ENCODE results near the gene NPPA.
A peak's percentile ranks its signal among the peaks of the same experiment; 100 is the strongest.

Gene NPPA

GRCh38 chr1:11841245-11842153 lies 6.1 kb downstream of the NPPA start:
- no peak for DNase-seq

DNA sequence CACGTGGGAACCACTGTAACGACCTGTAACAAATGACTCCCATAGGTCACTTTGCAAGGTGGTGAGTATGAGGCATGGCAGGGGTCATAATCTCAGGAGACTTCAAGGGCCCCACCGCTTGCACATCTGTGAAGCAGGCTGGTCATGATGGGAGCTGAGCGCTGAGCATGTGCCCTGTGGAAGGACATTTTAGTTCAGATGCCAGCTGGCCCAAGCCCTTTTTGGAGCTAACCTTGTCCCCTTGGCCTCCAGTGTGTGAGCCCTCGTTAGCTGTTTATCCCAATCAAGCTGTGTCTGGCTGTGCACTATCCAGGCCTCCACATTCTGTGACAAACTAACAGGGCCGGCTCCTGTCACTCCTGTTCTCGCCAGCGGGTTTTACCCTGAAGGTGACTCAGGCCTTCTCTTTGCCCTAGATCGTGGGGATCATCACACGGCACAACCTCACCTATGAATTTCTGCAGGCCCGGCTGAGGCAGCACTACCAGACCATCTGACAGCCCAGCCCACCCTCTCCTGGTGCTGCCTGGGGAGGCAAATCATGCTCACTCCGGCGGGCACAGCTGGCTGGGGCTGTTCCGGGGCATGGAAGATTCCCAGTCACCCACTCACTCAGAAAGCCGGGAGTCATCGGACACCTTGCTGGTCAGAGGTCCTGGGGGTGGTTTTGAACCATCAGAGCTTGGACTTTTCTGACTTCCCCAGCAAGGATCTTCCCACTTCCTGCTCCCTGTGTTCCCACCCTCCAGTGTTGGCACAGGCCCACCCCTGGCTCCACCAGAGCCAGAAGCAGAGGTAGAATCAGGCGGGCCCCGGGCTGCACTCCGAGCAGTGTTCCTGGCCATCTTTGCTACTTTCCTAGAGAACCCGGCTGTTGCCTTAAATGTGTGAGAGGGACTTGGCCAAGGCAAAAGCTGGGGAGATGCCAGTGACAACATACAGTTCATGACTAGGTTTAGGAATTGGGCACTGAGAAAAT lies 7.6 kb downstream of the NPPA start:
- DNase-seq, result no peak

DNA sequence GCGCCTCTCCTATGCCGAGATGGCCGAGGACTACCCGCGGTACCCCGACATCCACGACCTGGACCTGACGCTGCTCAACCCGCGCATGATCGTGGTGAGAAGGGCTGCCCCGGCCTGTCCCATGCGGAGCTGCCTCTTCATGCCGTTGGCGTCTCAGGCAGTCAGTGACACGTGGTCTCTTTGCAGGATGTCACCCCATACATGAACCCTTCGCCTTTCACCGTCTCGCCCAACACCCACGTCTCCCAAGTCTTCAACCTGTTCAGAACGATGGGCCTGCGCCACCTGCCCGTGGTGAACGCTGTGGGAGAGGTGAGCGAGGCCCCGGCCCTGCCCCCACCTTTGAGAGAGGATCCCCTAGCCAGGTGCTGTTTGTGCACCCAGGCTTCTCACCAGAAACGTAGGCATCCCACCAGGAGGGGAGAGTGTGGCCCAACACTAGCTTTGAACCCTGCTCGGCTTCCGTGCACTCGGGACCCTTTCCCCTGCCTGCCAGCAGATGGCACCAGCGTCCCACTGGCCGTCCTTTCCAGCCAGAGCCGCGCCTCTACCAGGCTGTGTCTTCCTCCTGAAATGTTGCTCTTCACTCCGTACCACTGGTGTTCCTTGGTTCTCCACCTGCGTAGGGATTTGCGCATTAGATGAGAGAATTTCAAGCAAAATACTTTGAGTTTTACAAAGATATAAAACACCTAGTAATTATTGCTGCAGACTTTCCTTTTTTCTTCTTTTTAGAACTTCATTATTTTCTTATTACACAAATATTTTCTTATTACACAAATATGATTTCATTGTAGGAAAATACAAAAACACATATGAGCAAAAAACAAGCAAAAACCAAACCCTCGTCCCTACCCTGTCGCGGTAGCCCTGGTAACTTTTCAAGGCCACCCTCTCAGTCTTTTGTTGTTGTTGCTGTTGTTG lies 9.0 kb downstream of the NPPA start:
- DNase-seq, result peak; percentile 73

DNA sequence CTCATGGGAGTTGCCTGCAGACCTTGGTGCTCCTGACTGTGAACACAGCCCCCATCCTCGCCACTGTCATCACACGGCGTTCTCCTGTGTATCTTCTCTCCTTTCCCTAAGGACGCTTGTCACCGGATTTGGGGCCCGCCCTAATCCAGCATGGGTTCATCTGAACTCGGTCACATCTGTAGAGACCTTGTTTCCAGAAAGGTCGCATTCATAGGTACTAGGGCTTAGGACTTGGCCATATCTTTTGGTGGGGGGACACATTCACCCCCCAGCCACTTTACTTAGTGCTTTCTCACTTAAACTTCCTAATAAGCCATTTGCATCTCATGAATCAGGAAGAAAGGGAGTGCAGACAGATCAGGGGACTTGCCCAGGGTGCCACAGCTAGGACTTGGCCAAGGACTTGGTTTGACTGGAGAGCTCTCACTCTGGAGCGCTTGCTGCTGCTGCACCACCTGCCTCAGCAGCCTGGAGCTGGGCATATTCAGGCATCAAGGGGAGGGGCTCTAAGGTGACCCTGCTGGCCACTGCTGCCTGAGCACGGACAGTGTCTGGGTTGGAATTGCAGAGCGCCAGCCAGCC lies 9.7 kb downstream of the NPPA start:
- no peak for DNase-seq

GRCh38 chr1:11836955-11837766 lies 10.4 kb downstream of the NPPA start:
- no peak for DNase-seq

DNA sequence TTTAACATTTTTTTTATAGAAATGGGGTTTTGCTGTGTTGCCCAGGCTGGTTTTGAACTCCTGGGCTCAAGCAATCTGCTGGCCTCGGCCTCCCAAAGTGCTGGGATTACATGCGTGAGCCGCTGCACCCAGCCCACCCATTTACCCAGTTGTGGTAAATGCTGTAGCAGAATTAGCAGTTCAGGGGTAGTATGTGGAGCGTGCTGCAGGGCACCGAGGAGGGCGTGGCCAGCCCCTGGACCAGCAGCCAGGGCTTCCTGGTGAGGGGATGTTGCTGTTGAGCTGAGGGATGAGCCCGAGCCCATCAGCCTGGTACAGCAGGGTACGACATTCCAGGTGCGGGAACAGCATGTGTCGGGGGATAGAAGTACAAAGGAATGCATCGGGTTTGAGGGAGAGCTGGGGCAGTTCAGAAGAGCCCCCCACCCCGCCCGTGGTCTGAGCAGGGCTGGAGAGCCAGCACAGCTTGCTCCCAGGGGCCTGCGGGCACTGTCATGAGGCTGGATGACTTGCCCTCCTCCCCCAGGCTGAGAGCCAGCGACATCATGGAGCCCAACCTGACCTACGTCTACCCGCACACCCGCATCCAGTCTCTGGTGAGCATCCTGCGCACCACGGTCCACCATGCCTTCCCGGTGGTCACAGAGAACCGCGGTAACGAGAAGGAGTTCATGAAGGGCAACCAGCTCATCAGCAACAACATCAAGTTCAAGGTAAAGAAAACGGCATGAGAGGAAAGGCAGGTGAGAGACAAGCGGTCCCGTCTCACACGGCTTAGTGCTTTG lies 11.9 kb downstream of the NPPA start:
- DNase-seq, result no peak

DNA sequence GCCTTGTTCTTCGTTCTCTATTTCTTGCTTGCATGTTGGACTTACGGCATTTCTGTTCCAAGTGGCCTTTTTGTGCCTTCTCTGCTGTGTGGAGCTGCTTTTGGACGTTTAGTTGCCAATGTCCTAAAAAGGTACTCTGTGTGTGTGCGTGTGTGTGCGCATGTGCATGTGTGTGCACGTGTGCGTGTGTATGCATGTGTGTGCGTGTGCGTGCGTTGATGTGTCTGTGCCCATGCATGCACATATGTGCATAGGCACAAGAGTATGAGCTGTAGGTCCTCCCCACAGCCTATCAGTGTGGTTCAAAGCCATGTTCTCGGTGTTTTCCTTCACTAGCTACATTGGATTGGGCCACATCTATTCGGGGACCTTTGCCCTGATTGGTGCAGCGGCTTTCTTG lies 13.7 kb downstream of the NPPA start:
- DNase-seq, result no peak

GRCh38 chr1:11833497-11833896 lies 14.1 kb downstream of the NPPA start:
- DNase-seq, result no peak

GRCh38 chr1:11831945-11832725 lies 15.4 kb downstream of the NPPA start:
- no peak for DNase-seq

GRCh38 chr1:11828511-11828910 lies 19.1 kb downstream of the NPPA start:
- DNase-seq, result no peak

- no peak for DNase-seq
Measured at GRCh38 chr1:11826946-11827345, 20.6 kb downstream of the NPPA start.

DNA sequence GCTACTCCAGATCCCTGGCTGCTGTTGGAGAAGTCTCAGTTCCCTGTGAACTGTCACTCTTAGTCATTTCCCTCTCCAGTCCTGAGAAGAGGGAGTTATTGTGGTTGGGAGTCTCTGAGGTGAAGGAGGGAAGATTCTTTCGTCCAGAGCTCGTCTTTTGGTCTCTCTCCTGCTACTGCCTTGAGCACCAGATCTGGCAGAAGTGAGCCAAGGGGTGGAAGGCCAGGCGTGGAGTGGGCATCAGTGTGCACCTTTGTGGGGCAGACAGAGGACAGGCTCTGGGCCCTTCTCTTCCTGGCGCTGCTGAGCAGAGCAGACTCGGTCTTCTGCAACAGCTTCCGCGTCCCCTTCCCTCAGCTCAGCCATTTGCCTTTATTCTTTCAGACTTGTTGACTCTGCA lies 22.5 kb downstream of the NPPA start:
- no peak for DNase-seq

GRCh38 chr1:11823366-11824137 lies 24.0 kb downstream of the NPPA start:
- DNase-seq, result no peak

DNA sequence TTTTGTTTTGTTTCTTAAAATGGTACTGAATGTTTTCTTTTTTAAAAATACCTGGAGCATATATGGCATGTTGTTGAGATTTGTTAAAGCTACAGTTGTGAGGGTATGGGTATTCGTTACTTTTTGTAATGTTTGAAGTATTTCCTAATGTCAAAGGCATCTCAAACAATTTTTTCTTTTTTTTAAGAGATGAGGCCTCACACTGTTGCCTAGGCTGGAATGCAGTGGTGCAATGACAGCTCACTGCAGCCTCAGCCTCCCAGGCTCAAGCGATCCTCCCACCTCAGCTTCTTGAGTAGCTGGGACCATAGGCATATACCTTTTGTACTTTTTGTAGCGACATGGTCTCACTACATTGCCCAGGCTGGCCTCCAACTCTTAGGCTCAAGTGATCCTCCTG lies 25.5 kb downstream of the NPPA start:
- DNase-seq, result no peak

GRCh38 chr1:11817192-11817591 lies 30.4 kb downstream of the NPPA start:
- DNase-seq, result no peak

- DNase-seq, result no peak
Measured at GRCh38 chr1:11813021-11813420, 34.6 kb downstream of the NPPA start.

- DNase-seq, result no peak
Measured at GRCh38 chr1:11807133-11807532, 40.5 kb downstream of the NPPA start.

DNA sequence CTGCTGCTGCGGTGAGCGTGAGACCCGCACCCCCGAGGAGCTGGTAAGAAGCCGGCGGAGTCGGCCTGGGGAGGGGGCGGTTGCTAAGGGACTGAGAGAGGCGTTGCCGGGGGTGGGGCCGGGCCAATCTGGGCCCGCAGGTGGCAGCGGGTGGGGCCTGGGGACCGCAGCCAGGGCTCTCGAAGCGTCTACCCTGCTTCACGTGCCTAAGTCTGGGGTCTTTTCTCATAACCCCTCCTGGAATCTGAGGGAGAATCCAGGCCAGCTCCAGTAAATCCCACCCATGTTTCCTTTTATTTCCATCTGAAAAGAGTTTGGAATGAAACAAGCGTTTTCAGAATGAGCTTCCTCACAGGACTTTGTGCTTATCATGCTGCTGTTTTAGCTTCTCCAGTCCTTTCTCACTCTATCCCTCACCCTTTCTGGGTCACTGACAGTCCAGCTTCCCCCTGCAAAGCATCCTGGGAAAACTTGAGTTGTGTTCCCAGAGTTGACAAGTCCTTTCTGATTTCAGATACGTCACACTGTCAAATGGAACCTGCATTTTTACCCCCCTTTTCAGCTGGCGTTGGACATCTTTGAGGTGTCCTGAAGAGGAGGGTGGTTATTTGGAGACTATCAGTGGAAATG lies 41.2 kb downstream of the NPPA start:
- DNase-seq, result peak; percentile 36

All from RPMI8226 (cell line).